GM21526 (cell line): ENCODE measurements around the gene NHLRC1.
A peak's percentile ranks its signal among the peaks of the same experiment; 100 is the strongest.
"Not testable (repeated sequence)": the region's sequence is repeated elsewhere in the genome, so short reads cannot be mapped to it uniquely, and the experiment has no call there.

Experiments
- ATAC-seq: cut with Tn5 transposase; IDR thresholded peaks from one replicate; pipeline ENCODE4 v1.9.1; 2021; ENCODE audit warnings: moderate library complexity; ENCODE audit not compliant: unreplicated experiment, low FRiP score

NHLRC1 gene

DNA sequence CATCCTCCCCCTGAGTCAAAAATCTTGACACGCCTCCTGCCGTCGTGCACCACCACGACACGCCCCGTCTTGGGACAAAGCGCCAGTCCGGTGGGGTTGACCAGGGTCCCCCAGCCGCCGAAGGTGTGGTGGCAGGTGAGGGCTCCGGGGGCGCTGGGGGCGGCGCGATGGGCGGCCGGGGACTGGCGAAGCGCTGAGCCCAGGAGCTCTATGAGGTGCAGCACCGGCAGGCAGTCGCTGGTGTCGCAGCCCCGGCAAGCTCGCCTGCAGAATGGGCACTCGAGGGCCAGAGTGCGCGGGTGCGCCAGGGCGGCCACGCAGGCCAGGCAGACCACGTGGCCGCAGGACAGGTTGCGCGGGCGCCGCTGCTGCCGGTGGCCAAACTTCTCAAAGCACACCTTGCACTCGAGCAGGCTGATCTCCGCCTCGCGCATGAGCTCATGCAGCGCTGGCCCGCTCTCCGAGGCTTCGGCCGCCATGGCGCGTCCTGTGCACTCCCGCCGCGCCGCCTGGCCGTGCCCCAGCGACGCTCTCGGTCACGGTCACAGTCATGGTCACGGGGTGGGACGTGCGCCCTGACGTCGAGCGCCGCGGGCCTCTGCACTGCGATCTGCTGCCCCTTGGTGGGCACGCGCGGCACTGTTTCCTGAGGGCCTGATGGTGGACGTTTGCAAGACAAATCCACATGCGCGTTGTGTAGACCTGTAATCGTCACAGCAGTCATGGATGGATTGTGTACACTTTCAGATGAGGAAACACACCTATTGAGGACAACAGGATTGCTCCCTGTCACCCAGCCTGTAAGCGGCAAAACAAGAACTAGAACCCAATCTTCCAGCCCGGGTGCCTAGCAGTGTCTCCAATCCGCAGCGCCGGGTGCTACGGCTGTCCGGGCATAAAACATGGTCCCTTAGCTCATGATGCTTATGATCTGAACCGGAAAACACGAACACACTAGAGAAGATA lies at the start of gene NHLRC1:
Gene NHLRC1, minus strand, starts transcription at position 550 of the 966 bp plus-strand sequence. Its CDS starts 71 bp downstream, at position 479.
- peak; percentile 97 for ATAC-seq

DNA sequence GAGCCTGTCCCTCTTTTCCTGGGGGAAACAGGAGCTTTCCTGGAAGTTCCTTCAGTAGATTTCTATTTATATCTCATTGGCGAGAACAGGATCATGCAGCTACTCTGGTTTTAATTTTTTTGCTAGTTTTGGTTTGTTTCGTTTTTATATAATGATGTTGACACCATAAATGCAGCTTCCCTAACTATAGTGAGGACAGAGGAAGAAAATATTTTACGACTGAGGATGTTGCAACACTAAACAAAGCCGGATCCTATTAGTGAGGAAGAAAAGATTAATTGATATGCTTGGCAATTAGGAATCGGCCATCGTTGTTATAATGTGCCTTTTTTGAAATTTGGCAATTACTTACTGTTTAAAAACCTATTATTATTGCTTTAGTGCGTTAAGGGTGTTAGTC lies 49.4 kb upstream of the NHLRC1 start:
- no peak for ATAC-seq

DNA sequence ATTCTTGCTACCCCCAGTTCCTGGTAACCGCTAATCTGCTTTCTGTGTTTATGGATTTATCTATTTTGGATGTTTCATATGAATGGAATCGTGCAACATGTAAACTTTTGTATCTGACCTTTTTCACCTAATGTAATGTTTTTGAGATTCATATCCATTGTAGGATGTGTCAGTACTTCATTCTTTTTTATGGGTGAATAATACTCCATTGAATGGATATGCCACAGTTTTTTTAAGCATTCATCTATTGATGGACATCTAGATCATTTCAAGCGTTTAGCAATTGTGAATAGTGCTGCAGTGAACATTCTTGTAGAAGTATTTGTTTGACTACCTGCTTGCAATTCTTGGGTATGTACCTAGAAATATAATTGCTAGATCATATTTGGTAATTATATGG lies 45.8 kb upstream of the NHLRC1 start:
- ATAC-seq: no peak

DNA sequence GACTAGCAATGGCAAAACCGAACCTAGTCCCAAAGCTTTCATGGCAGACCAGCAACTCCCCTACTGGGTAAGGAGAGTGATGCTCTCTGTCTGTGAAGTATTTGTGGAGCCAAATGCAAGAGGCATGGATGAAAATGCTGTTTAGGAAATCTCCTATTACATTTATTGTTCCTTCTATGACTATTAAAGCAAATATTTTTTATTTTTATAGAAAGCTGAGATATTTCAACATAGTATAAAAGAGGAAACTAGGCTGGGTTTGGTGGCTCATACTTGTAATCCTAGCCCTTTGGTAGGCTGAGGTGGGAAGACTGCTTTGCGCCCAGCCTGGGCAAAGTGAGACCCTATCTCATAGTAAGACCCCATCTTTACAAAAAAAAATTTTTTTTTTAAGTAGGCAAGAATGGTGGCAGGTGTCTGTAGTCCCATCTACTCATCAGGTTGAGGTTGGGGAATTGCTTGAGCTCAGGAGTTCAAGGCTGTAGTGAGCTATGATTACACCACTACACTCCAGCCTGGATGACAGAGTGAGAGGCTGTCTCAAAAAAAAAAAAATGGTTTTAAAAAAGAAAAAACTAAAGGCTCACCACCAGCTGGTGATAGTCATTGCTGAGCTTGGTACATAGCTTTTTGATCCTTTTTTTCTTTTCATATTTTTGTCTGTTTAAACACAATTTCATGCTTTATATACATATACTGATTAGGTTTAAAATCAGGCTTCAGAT lies 44.0 kb upstream of the NHLRC1 start:
- no peak for ATAC-seq

DNA sequence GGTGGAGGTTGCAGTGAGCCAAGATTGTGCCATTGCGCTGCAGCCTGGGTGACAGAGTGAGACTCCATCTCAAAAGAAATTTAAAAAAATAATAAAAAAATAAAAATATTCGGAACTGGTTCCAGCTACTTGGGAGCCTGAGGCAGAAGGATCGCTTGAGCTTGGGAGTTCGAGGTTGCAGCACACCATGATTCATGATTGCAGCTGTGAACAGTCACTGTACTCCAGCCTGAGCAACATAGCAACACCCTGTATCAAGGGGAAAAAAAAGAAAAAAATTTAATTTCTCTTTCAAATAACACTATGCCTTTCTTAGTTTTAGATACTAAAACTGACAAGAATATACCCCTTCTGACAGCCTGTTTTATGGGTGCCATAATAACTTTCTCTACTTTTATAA lies 43.3 kb upstream of the NHLRC1 start:
- ATAC-seq: no peak

DNA sequence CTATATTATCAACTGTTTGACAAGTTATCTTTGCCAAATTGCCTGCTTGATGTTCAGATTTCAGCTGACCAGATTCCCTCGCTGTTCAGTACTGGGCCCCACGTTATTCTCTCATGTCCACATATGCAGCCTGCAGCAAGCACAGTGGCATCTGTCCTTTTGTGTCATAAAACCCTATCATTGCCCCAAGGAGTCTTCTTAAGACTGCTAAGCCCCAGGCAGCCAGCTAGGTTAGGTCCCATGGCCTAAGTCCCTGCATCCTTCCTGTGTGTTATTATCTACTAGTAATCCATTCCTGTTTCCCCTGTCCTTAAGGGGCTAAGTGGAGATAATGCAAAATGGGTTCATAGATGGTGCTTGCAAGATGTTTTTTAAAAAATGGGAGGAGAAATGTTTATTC lies 39.9 kb upstream of the NHLRC1 start:
- ATAC-seq: no peak

DNA sequence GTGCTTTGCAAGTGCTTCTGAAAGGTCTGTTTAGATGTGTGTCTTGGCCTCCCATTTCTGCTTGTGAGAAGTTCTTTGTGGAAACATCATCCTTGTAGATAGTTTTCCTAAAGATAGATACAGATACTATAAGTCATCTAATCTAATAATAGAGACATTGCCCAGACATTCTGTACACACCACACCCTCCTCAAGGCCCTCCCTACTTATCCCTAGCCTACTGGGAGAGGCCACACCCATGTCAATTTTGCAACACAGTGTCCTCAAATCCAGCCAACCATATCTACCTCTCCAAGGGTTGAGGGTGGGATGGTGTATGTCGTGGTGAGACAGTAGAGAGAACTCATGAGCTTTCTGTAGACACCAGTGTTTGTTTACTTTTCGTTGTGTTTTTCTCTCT lies 39.0 kb upstream of the NHLRC1 start:
- ATAC-seq: no peak

DNA sequence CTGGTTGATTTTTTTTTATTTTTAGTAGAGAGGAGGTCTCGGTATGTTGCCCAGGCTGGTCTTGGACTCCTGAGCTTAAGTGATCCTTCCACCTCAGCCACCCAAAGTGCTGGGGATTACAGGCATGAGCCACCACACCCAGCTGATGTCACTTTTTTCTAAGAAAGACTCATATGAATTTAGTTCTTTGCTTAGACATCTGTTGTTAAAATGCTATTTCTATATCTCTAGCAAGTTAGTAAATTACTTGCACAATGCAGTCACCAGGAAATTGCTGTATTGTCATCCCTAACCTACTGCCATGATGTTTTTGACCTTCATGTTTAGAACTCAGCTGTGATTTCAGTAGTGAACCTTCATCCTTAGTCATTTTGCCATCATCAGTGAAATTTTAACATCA lies 38.4 kb upstream of the NHLRC1 start:
- ATAC-seq: no peak

DNA sequence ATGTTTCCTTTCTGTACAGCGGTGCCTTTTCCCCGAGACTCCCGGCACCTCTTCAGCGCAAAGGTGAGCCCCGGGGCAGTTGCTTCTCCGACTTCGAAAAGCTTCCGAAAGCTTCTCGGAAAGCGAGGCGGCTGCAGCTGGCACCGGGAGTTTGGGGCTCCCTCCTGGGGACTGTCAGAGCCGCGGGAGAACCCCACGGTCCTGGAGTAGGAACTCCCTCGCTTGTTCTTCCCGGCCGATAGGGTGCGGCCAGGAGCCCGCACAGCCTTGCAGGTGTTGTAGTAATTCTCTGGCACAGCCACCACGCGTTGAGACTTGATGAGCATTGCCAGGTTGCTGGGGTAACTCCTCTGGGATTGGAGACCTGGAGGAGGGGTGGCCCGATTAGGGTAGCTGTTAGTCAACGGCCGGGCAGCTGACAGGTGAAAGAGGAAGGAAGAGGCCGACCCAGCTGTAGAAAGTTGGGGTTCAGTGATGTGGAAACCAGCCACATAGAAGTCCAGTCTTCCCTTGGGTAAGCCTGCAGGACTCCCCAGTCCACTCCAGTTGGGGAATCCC lies 33.5 kb upstream of the NHLRC1 start:
- ATAC-seq: peak; percentile 42

DNA sequence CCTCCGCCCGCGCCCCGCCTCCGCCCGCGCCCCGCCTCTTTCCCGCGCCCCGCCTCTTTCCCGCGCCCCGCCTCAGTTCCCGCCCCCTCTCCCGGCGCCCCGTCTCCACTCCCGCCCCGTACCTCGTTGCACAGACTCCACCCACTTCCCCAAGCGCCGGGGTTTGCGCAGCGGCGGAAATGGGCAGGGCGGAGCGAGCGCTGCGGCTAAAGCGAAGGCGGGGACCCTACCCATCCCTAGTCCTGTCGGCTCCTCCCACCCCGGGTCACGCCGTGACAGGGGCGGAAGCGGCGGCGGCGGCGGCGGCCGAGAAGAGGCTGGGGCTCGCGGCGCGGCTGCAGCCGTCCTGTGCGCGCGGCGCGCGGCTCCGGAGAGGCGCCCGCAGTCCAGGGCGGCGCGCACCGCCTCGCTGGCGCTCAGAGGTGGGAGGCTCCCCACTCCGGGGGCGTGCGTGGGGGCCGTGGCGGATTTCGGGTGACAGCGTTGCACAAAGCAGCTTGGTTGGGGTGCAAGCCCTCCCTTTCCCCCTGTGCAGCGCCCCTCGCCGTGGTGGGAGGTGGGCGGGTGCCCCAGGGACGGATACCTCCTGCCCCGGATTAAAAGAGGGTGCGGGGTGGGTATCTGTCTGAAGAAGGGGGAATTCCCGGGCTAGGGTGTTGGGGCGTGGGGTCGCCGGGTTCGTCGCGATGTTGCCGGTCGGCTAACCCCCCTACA lies 32.8 kb upstream of the NHLRC1 start, which contains the start of gene KDM1B:
Gene KDM1B, plus strand, starts transcription at position 273 of the 714 bp plus-strand sequence. CDS start 4,474 bp downstream, outside the sequence.
- ATAC-seq: peak; percentile 88

DNA sequence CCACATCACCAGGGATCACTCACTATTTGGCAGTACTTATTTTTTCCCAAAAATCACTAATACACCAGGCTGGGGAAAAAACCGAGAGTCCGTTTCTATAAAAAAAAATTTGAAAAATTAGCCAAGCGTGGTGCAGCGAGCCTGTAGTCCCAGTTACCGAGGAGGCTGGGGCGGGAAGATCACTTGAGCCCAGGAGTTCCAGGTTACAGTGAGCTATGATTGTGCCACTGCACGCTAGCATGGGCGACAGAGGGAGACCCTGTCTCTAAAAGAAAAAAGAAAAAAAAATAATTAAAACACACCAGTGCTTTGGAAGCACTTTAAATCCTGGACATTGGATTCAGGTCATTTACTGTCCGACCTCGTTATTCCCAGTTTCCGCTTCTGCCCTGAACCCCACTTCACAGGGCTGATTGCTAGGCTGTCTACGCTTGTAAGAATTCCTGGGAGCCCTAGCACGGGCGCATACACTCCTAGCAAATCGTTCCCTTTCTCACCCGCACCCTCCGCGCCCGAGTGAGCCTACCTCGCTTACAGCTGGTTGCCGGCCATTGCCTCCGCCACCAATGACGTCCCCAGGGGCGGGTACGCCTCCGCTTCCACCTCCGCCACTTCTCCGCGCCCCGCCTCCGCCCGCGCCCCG lies 32.2 kb upstream of the NHLRC1 start, which contains the start of gene TPMT:
Gene TPMT, minus strand, starts transcription at position 571 of the 643 bp plus-strand sequence. CDS start 5,950 bp downstream, outside the sequence.
- ATAC-seq: peak; percentile 50

DNA sequence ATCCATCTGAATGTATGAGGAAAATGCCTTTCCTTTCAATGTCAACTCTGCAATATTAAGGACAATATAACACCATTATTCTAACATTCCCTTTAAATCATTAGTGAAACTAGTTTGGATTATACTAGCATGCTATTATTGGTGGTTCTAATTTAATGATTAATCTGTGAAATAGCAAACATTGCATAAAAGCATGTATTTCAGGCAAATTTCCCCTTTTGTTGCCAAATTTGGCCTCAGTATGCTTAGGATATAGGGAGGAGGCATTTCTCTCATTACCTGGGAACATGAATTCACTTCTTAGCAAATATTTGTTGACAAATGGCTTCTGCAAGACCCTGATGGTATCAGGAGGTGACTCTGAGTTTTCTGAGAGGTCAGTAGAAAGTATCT lies 30.8 kb upstream of the NHLRC1 start:
- no peak for ATAC-seq

DNA sequence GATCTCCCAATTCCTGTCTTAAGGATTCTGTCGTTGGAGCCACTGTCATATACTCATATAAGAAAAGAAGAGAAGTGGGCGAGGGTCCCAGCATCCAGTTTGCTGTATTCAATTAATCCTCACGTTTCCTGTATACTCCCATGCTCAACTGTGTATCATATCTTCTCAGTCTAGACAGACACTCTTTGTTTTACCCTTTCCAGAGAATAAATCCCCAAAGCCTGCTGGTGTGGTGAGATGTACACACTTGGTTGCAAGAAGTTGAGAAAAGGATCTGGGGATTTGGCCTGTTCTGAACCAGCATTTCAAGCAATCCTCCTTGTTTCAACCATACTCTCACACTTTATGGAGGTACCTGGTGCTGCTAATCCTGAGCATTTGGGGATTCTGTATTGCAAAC lies 29.3 kb upstream of the NHLRC1 start:
- ATAC-seq: no peak

DNA sequence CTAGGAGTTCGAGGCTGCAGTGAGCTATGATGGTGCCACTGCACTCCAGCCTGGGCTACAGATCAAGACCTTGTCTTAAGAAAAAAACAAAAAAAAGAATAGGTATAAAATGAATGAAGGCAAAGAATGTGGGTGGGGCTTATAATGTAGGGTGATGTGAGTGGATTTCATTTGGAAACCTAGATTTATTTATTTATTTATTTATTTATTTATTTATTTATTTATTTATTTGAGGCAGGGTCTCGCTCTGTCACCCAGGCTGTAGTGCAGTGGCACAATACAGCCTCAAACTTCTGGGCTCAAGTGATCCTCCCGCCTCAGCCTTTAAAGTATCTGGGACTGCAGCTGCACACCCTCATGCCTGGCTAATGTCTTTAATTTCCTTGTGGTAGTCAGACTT lies 28.9 kb upstream of the NHLRC1 start:
- ATAC-seq: not testable (repeated sequence)

DNA sequence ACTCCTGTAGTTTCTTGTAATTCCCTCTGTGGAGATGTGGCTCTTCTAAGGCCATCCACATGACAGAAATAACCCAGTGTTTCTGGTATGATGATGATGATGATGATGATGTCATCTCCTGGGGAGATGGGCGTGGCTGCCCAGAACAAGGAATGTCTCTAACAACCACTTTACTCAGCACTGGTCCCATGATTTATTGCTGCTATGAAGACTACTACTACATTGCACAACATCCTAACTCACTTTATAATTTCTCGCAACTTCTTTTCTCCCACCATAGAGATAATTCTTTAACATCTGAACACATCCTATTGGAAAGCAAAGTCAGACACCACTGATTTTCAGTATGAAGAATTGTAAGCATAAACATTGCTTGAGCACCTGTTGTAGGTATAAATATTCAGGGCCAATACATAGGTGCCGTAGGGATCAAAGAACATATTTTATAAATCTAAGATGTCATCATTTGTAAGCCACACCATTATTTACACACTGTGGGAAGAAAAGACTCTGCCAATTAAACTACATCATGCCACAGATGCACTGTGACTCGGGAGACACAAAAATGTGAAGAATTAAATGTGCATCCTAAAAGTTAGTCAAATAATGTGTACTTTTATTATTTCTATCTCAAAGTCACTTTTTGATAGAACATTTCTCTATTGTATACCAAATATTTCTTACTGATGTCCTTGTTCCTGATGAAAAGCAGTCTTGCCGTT lies 26.0 kb upstream of the NHLRC1 start:
- ATAC-seq: no peak

DNA sequence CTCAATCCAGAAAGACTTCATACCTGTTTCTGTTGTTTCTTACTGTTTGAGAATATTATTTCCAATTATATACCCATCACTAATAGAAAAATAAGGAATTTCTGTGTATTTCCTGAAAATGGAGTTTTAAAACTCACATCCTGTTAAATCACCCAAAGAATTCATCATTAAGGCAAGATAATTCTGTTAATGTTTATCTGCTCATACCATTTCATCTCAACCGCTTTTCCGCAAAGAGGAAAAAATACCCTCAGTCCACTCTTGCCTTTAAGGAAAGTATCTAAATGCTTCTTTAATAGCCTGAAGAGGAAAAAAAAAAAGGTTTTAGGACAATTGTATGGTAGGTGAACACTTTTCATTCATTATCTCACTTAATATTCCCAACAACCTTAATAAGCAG lies 25.1 kb upstream of the NHLRC1 start:
- no peak for ATAC-seq

DNA sequence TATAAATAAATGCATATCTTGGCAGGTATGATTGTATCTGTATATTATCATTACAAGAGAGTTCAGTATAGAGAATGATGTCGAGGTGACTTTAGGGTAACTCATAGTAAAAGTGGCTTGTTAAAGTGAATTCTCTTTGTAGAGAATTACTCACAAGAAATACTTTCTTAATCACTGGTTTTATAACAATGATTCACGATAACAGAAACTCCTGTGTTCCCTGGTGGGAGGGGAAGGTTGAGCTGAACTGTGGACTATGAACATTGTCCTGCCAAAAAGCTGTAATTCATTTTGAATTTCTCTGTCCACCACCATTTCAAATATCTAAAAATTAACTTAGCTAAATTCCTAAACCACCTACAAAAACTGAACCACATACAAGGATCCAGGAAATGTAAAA lies 24.7 kb upstream of the NHLRC1 start:
- ATAC-seq: no peak

DNA sequence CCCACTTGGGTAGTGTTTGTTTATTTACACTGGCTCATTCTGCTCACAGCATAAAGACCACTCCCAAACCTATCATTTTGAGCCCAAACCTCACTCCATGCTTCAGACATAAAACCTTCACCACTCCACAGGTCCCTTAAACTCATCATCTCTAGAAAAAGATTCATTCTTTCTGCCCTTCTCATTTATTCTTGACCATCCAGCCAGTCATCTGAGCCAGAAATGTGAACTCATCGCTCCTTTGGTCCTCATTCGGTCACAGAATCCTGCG lies 20.0 kb upstream of the NHLRC1 start:
- no peak for ATAC-seq

DNA sequence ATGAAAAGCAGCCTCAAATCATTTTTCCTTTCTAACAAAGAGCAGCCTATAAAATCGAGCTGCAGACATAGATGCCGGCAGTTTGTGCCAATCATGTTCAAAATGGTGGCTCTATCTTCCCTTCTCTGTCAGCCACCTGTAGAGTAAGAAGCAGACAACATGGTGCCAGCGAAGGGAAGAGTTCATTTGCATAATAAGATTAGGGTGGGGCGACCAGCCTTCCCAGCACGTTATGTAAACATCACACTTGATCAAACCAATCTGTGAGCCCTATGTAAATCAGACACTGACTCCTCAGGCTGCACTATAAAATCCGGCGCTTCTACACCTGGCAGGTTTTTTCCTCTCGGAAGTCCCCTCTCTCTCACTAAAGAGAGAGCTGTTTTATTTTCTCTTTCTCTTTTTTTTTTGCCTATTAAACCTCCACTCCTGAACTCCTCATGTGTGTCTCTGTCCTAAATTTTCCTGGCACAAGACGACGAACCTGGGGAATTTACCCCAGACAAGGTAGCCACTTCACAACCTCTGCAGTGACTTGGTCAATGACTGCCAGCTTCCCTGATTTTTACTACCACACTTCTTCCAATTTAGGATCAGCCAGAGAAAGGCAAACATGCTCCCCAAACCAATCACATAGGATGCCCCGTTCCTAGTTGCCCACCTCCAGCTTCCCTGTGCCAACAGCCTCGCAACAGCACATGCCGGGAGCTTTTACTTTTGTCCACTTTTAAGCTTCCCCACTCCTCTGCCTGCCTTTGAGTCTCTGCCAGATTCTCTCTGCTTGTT lies 19.5 kb upstream of the NHLRC1 start:
- ATAC-seq: no peak
